Measurements from ENCODE around the gene FFAR3. TPM values are rescaled to one million over a fixed set of nuclear protein-coding genes. Genes with fewer than 3 reads are reported as not detected.
"Not testable (repeated sequence)": the region's sequence is repeated elsewhere in the genome, so short reads cannot be mapped to it uniquely, and the experiment has no call there.

The FFAR3 gene
- total and polyA plus RNA-seq, 9 of the 15 experiments (the other 6 are each of a cell fraction or from before 2014, with no cell fraction given): not detected

DNA sequence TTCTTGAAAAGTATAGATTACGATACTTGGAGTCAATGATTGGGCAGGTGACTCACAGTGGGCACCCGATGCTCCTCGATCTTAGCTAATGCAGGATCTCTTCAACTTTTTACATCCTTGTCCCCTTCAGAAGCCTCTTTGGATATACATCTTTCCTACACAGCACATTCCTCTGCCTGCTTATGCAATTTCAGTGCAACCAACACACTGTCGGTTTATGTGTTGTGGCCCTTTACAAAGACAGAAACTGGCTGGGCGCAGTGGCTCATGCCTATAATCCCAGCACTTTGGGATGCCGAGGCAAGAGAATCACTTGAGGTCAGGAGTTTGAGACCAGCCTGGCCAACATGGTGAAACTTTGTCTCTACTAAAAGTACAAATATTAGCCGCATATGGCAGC is 15.2 kb downstream of the FFAR3 start (continued):
- no peak for TF ChIP-seq NFE2L1 (tag; IDR thresholded peaks at IDR 0.05; ENCODE audit: borderline replicate concordance, low read depth)

DNA sequence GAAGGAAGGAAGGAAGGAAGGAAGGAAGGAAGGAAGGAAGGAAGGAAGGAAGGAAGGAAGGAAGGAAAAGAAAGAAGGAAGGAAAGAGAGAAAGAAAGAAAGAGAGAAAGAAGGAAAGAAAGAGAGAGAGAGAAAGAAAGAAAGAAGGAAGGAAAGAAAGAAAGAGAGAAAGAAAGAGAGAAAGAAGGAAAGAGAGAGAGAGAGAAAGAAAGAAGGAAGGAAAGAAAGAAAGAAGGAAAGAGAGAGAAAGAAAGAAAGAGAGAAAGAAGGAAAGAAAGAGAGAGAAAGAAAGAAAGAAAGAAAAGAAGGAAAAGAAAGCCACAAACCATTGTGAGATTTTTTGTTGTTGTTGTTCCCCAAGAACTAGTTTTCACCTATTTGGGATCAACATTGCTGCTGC is 15.8 kb downstream of the FFAR3 start:
- H2AFZ ChIP-seq (ENCODE audit: low read depth, low read length); H3K4me1 ChIP-seq (replicated peaks in 1 of 2; ENCODE audit: control insufficient read depth in 2 of 2, insufficient read depth in 2 of 2, low read length in 2 of 2); CTCF ChIA-PET (ENCODE audit: low intra/inter-chr PET ratio); H3K4me2 ChIP-seq (ENCODE audit: insufficient read depth, low read length); H3K4me3 ChIP-seq; H3K9me1 ChIP-seq (ENCODE audit: control insufficient read depth, insufficient read depth, low read length); H3K79me2 ChIP-seq (ENCODE audit: control insufficient read depth, insufficient read depth, low read length); H3K27ac ChIP-seq (ENCODE audit: extremely low read depth, low read depth, low read length); DNase-seq (ENCODE audit: extremely low read depth in 1 of 4, low spot score in 3 of 4); H4K20me1 ChIP-seq (replicated peaks; ENCODE audit: control insufficient read depth, insufficient read depth, low read length); FAIRE-seq; H3K36me3 ChIP-seq (ENCODE audit: control insufficient read depth, insufficient read depth, low read length); in situ Hi-C loops (cut with MboI); BruUV-seq (replicated peaks); H3K9ac ChIP-seq (ENCODE audit: insufficient read depth in 1 of 2, low read depth in 2 of 2, low read length in 2 of 2); H3K27me3 ChIP-seq (ENCODE audit: control insufficient read depth in 2 of 2, insufficient read depth in 2 of 2, low read length in 2 of 2); ATAC-seq; H3K9me3 ChIP-seq (replicated peaks; ENCODE audit: control insufficient read depth, insufficient read depth, low read depth, low read length); intact Hi-C loops (cut with micrococcal nuclease): not testable (repeated sequence)
- TF ChIP-seq ZNF589 (CRISPR knock-in tag; IDR thresholded peaks at IDR 0.05; ENCODE audit: low read depth) (peak; percentile 0; the same call in 1 of the 2 replicates), HLTF (IDR thresholded peaks at IDR 0.05) (0 out of 2 replicates have a peak, but pooled peaks have one; percentile 25), MTA1 (IDR thresholded peaks at IDR 0.05; ENCODE audit: borderline replicate concordance) (peak; percentile 35; the same call in 1 of the 2 replicates), LARP7 (IDR thresholded peaks at IDR 0.05) (0 out of 2 replicates have a peak, but pooled peaks have one; percentile 62), ELF4 (CRISPR knock-in tag; IDR thresholded peaks at IDR 0.05) (0 out of 2 replicates have a peak, but pooled peaks have one; percentile 53)
- TF ChIP-seq, protein P1, sequence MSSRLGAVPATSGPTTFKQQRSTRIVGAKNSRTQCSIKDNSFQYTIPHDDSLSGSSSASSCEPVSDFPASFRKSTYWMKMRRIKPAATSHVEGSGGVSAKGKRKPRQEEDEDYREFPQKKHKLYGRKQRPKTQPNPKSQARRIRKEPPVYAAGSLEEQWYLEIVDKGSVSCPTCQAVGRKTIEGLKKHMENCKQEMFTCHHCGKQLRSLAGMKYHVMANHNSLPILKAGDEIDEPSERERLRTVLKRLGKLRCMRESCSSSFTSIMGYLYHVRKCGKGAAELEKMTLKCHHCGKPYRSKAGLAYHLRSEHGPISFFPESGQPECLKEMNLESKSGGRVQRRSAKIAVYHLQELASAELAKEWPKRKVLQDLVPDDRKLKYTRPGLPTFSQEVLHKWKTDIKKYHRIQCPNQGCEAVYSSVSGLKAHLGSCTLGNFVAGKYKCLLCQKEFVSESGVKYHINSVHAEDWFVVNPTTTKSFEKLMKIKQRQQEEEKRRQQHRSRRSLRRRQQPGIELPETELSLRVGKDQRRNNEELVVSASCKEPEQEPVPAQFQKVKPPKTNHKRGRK (tag; IDR thresholded peaks at IDR 0.05): peak; percentile 100
- POLR2A ChIA-PET: interaction anchor here (0.7 to 1.1 kb wide), 3 partner anchors 10 to 117 kb away, joined by 3 read pairs; no protein-coding TSS in a partner anchor
